ENCODE results near the gene C8G. TPM values are rescaled to one million over a fixed set of nuclear protein-coding genes. Genes with fewer than 3 reads are reported as not detected.

Gene C8G
- total RNA-seq, 1 donor from 2014 or later = 2.2 TPM

- peaks cover 24% of the 10 kb centered on the region for H3K36me3 Mint-ChIP-seq (ENCODE audit: low read depth)
- no peak overlapping the region for H3K27ac Mint-ChIP-seq (ENCODE audit: unreplicated experiment)
- H3K27me3 Mint-ChIP-seq (ENCODE audit: low read depth) = no peaks in the 10 kb centered on the region
- TF ChIP-seq CTCF (IDR thresholded peaks at IDR 0.05) = no peak
- no peaks in the 10 kb centered on the region for H3K4me1 Mint-ChIP-seq (ENCODE audit: low read depth)
- no peaks in the 10 kb centered on the region for H3K9me3 Mint-ChIP-seq (ENCODE audit: low read depth)
- DNase-seq (ENCODE audit: low spot score) = no peak
- no peak overlapping the region for H3K4me3 Mint-ChIP-seq (ENCODE audit: unreplicated experiment)
These were observed 29.3 kb upstream of the C8G start for GRCh38 chr9:136915632-136916329.

- Mint-ChIP-seq H3K4me3 (ENCODE audit: unreplicated experiment) (no peak overlapping the region), H3K27me3 (ENCODE audit: low read depth) (no peaks in the 10 kb centered on the region), H3K27ac (ENCODE audit: unreplicated experiment) (no peak overlapping the region), H3K4me1 (ENCODE audit: low read depth) (no peaks in the 10 kb centered on the region), H3K9me3 (ENCODE audit: low read depth) (no peaks in the 10 kb centered on the region), H3K36me3 (ENCODE audit: low read depth) (peaks cover 25% of the 10 kb centered on the region)
- no peak for TF ChIP-seq CTCF (IDR thresholded peaks at IDR 0.05)
- DNase-seq (ENCODE audit: low spot score) = no peak
These were observed 28.5 kb upstream of the C8G start for GRCh38 chr9:136916330-136917184.

GRCh38 chr9:136917902-136918301, 27.1 kb upstream of the C8G start:
- H3K36me3 Mint-ChIP-seq (ENCODE audit: low read depth) = peaks cover 25% of the 10 kb centered on the region
- no peak overlapping the region for H3K27ac Mint-ChIP-seq (ENCODE audit: unreplicated experiment)
- H3K27me3 Mint-ChIP-seq (ENCODE audit: low read depth) = no peaks in the 10 kb centered on the region
- no peak overlapping the region for H3K4me3 Mint-ChIP-seq (ENCODE audit: unreplicated experiment)
- H3K9me3 Mint-ChIP-seq (ENCODE audit: low read depth) = no peaks in the 10 kb centered on the region
- TF ChIP-seq CTCF (IDR thresholded peaks at IDR 0.05) = no peak
- H3K4me1 Mint-ChIP-seq (ENCODE audit: low read depth) = no peaks in the 10 kb centered on the region
- no peak for DNase-seq (ENCODE audit: low spot score)

GRCh38 chr9:136920069-136920468, 25.0 kb upstream of the C8G start:
- H3K27ac Mint-ChIP-seq (ENCODE audit: unreplicated experiment) = no peak overlapping the region

More at GRCh38 chr9:136920069-136920468, 25.0 kb upstream of the C8G start:
- peaks cover 25% of the 10 kb centered on the region for H3K36me3 Mint-ChIP-seq (ENCODE audit: low read depth)
- no peak for DNase-seq (ENCODE audit: low spot score)
- H3K9me3 Mint-ChIP-seq (ENCODE audit: low read depth) = no peaks in the 10 kb centered on the region
- no peaks in the 10 kb centered on the region for H3K4me1 Mint-ChIP-seq (ENCODE audit: low read depth)
- H3K27me3 Mint-ChIP-seq (ENCODE audit: low read depth) = no peaks in the 10 kb centered on the region
- no peak for TF ChIP-seq CTCF (IDR thresholded peaks at IDR 0.05)
- H3K4me3 Mint-ChIP-seq (ENCODE audit: unreplicated experiment) = no peak overlapping the region
